RCC 7860 (cell line): ENCODE results near the gene TRAF3IP1.
"Not testable (repeated sequence)": the region's sequence is repeated elsewhere in the genome, so short reads cannot be mapped to it uniquely, and the experiment has no call there.

Experiments used
- DNase-seq: peaks from one replicate; pipeline ENCODE4 v3.0.0-alpha.2; 2015; ENCODE audit warnings: low spot score
- FAIRE-seq: peaks from 2 replicates; lab custom pipeline; 2012; peaks lifted over from hg19 to GRCh38; lab: Jason Lieb, UNC

Gene TRAF3IP1

GRCh38 chr2:238404406-238405216 is 84.3 kb downstream of the TRAF3IP1 start:
- no peak for DNase-seq
- no peak for FAIRE-seq

- not testable (repeated sequence) for DNase-seq, FAIRE-seq
Measured at GRCh38 chr2:238405217-238405555, 84.9 kb downstream of the TRAF3IP1 start.

GRCh38 chr2:238406221-238406997 is 86.1 kb downstream of the TRAF3IP1 start:
- no peak for DNase-seq
- no peak for FAIRE-seq

GRCh38 chr2:238406998-238407285 is 86.6 kb downstream of the TRAF3IP1 start:
- no peak for FAIRE-seq

GRCh38 chr2:238407566-238407965 is 87.2 kb downstream of the TRAF3IP1 start:
- DNase-seq (no peak), FAIRE-seq (no peak)

More at GRCh38 chr2:238406998-238407285, 86.6 kb downstream of the TRAF3IP1 start:
- no peak for DNase-seq

GRCh38 chr2:238408615-238409340 is 88.5 kb downstream of the TRAF3IP1 start:
- no peak for DNase-seq
- no peak for FAIRE-seq

GRCh38 chr2:238409341-238410199 is 89.3 kb downstream of the TRAF3IP1 start:
- FAIRE-seq, result no peak
- no peak for DNase-seq

GRCh38 chr2:238412067-238412767 is 91.9 kb downstream of the TRAF3IP1 start:
- FAIRE-seq, result no peak

GRCh38 chr2:238413368-238413767 is 93.0 kb downstream of the TRAF3IP1 start:
- DNase-seq, result no peak
- no peak for FAIRE-seq

More at GRCh38 chr2:238412067-238412767, 91.9 kb downstream of the TRAF3IP1 start:
- no peak for DNase-seq

- no peak for DNase-seq
- FAIRE-seq, result no peak
Measured at GRCh38 chr2:238415036-238415764, 94.9 kb downstream of the TRAF3IP1 start.

- DNase-seq (no peak), FAIRE-seq (no peak)
Measured at GRCh38 chr2:238415893-238416292, 95.6 kb downstream of the TRAF3IP1 start.

- FAIRE-seq (no peak), DNase-seq (no peak)
Measured at GRCh38 chr2:238418196-238418998, 98.1 kb downstream of the TRAF3IP1 start.

GRCh38 chr2:238418999-238419546 is 98.8 kb downstream of the TRAF3IP1 start:
- no peak for DNase-seq
- FAIRE-seq, result no peak

GRCh38 chr2:238420442-238420841 is 100.1 kb downstream of the TRAF3IP1 start:
- no peak for FAIRE-seq

GRCh38 chr2:238420878-238421694 is 100.8 kb downstream of the TRAF3IP1 start:
- FAIRE-seq, result no peak

More at GRCh38 chr2:238420442-238420841, 100.1 kb downstream of the TRAF3IP1 start:
- DNase-seq, result no peak

GRCh38 chr2:238421695-238422035 is 101.3 kb downstream of the TRAF3IP1 start:
- FAIRE-seq (no peak), DNase-seq (no peak)

More at GRCh38 chr2:238420878-238421694, 100.8 kb downstream of the TRAF3IP1 start:
- no peak for DNase-seq

GRCh38 chr2:238422285-238422684 is 102.0 kb downstream of the TRAF3IP1 start:
- no peak for DNase-seq
- no peak for FAIRE-seq
